Mesendoderm (in vitro differentiated cells): ENCODE results near the gene PANK2.

Experiments used
- DNase-seq: peaks from one replicate; pipeline ENCODE4 v3.0.0; 2013
- H2AK5ac ChIP-seq: 2 replicates; pipeline ENCODE4 v1.6.1; 2013; ENCODE audit warnings: low read length, inconsistent platforms
- H2BK120ac ChIP-seq: 2 replicates; pipeline ENCODE4 v1.6.1; 2013; ENCODE audit warnings: low read depth, mild to moderate bottlenecking, low read length, moderate library complexity, mixed read lengths
- H2BK15ac ChIP-seq: replicated peaks from 2 replicates; pipeline ENCODE4 v1.6.1; 2013; ENCODE audit warnings: low read depth, mild to moderate bottlenecking, moderate library complexity
- H2BK5ac ChIP-seq: 2 replicates; pipeline ENCODE4 v1.6.1; 2013; ENCODE audit warnings: low read length, inconsistent platforms
- H3K18ac ChIP-seq: 2 replicates; pipeline ENCODE4 v1.6.1; 2013; ENCODE audit warnings: mild to moderate bottlenecking, low read length, mixed read lengths
- H3K23ac ChIP-seq: one replicate; pipeline ENCODE4 v1.6.1; 2013; ENCODE audit warnings: low read length
- H3K27ac ChIP-seq: 2 replicates; pipeline ENCODE4 v1.5.1; 2013; ENCODE audit warnings: low read depth, mild to moderate bottlenecking, inconsistent platforms, low read length, moderate library complexity
- H3K27me3 ChIP-seq: 2 replicates; pipeline ENCODE4 v1.6.1; 2013; ENCODE audit warnings: low read length, control low read depth, mild to moderate bottlenecking, inconsistent platforms; ENCODE audit not compliant: insufficient read depth, poor library complexity
- H3K36me3 ChIP-seq: 2 replicates; pipeline ENCODE4 v1.6.1; 2013; ENCODE audit warnings: low read length, inconsistent platforms; ENCODE audit not compliant: control insufficient read depth, insufficient read depth
- H3K4ac ChIP-seq: one replicate; pipeline ENCODE4 v1.6.1; 2013; ENCODE audit warnings: low read depth, mild to moderate bottlenecking, low read length, moderate library complexity
- H3K4me1 ChIP-seq: 2 replicates; pipeline ENCODE4 v1.6.1; 2013; ENCODE audit warnings: low read depth, low read length, inconsistent platforms; ENCODE audit not compliant: control insufficient read depth
- H3K4me2 ChIP-seq: 2 replicates; pipeline ENCODE4 v1.6.1; 2013; ENCODE audit warnings: low read length
- H3K4me3 ChIP-seq: 2 replicates; pipeline ENCODE4 v1.5.1; 2013; ENCODE audit warnings: mild to moderate bottlenecking, low read length
- H3K56ac ChIP-seq: one replicate; pipeline ENCODE4 v1.6.1; 2013; ENCODE audit warnings: low read length
- H3K79me1 ChIP-seq: 2 replicates; pipeline ENCODE4 v1.6.1; 2013; ENCODE audit warnings: low read length, inconsistent platforms
- H3K79me2 ChIP-seq: 2 replicates; pipeline ENCODE4 v1.6.1; 2013; ENCODE audit warnings: mild to moderate bottlenecking, low read length; ENCODE audit not compliant: control insufficient read depth, insufficient read depth
- H3K9ac ChIP-seq: 2 replicates; pipeline ENCODE4 v1.6.1; 2013; ENCODE audit warnings: low read length, inconsistent platforms
- H4K5ac ChIP-seq: one replicate; pipeline ENCODE4 v1.6.1; 2013; ENCODE audit warnings: low read length
- H4K8ac ChIP-seq: one replicate; pipeline ENCODE4 v1.6.1; 2013; ENCODE audit warnings: low read depth, mild to moderate bottlenecking, control low read depth, low read length, moderate library complexity
- WGBS: extraction: QIAGEN DNeasy Blood & Tissue Kit; methylation state at CpG from one replicate; pipeline ENCODE4 v1.1.7; 2013; ENCODE audit warnings: low lambda C conversion rate, missing lambda C conversion rate; ENCODE audit not compliant: insufficient coverage; ENCODE audit errors: extremely low coverage; 5-methylcytosine and 5-hydroxymethylcytosine counted together

Gene PANK2

DNA sequence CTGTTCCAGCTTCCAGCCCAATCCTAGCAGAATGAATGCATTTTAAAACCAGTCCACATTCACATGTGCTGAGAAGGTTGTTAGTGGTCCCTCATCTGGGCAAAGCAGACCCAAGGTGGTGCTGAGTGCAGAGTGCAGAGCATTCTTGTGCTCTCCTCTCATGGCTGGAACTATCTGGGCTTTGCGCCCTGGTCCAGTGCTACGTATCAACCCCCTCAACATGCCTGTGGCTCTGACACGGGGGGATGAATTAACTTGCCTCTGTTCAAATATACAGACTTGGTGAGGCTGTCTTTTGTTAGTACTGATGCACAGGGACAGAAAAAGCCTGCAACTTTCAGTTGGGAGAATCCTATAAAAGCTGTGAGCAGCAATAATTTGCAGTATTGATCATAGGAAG, 42.5 kb downstream of the PANK2 start:
- H2BK15ac ChIP-seq: no peak overlapping the region
- peaks cover 5% of the 10 kb centered on the region for H3K36me3 ChIP-seq
- H3K79me2 ChIP-seq: no peaks in the 10 kb centered on the region
- H3K23ac ChIP-seq: no peak overlapping the region
- H2BK120ac ChIP-seq: no peak overlapping the region
- no peak overlapping the region for H4K5ac ChIP-seq
- no peak overlapping the region for H3K27ac ChIP-seq
- H3K56ac ChIP-seq: no peak overlapping the region
- H3K4ac ChIP-seq: no peak overlapping the region
- H3K4me2 ChIP-seq: no peak overlapping the region
- H2AK5ac ChIP-seq: no peak overlapping the region
- no peak overlapping the region for H3K4me3 ChIP-seq
- WGBS: no CpG with 5 or more reads among the region's 3 CpGs
- no peak overlapping the region for H3K9ac ChIP-seq
- H3K4me1 ChIP-seq: no peaks in the 10 kb centered on the region
- no peaks in the 10 kb centered on the region for H3K79me1 ChIP-seq
- no peak overlapping the region for H3K18ac ChIP-seq
- DNase-seq: no peak
- no peak overlapping the region for H2BK5ac ChIP-seq
- H4K8ac ChIP-seq: no peak overlapping the region
- H3K27me3 ChIP-seq: no peaks in the 10 kb centered on the region

DNA sequence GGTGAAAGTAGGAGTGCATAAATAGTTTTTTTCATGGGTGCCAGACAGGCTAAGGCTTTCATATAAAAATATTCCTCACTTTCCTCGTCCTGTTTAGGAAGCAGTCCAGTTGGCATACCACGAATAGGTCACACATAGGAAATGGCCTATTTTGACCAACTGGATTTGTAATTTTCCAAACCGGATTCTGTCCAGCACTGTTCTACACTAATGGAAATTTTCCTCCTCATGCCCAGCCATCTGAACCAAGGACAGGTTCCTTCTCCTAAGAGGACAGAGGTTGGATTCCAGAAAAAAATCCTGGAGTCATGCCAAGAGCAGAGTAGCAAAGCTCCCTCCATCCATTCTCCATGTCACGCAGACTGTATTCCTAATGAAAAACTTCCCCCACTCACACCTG, 43.1 kb downstream of the PANK2 start:
- Histone ChIP-seq H3K79me1 (no peaks in the 10 kb centered on the region), H3K27me3 (no peaks in the 10 kb centered on the region), H2BK5ac (no peak overlapping the region), H3K23ac (no peak overlapping the region), H3K4me2 (no peak overlapping the region), H3K4ac (no peak overlapping the region), H2AK5ac (no peak overlapping the region), H3K56ac (no peak overlapping the region), H3K36me3 (peaks cover 5% of the 10 kb centered on the region), H2BK120ac (no peak overlapping the region), H2BK15ac (no peak overlapping the region), H3K9ac (no peak overlapping the region), H4K8ac (no peak overlapping the region), H3K79me2 (no peaks in the 10 kb centered on the region), H3K27ac (no peak overlapping the region), H3K4me3 (no peak overlapping the region), H3K18ac (no peak overlapping the region), H3K4me1 (no peaks in the 10 kb centered on the region), H4K5ac (no peak overlapping the region)
- WGBS: no CpG with 5 or more reads among the region's 4 CpGs
- DNase-seq: no peak

DNA sequence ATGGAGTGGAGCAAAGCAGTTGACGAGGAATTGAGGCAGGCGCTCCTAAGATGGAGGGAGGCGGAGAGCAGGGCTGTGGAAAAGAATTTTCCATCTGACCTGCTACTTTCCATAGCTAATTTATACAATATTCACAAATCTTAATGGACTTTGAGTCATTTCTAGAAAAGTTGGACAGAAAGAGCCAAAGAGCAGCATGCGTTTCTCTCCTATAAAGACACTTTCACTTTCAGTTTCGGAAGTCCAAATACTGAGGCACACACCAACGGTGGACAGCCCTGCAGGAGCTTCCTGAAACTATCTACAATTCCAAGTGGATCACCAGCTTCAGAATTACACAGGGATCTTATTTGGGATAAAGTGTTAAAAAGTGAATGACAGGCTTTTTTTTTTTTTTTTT, 43.5 kb downstream of the PANK2 start:
- Histone ChIP-seq H3K27me3 (no peaks in the 10 kb centered on the region), H3K4me3 (no peak overlapping the region), H3K9ac (no peak overlapping the region)

DNA sequence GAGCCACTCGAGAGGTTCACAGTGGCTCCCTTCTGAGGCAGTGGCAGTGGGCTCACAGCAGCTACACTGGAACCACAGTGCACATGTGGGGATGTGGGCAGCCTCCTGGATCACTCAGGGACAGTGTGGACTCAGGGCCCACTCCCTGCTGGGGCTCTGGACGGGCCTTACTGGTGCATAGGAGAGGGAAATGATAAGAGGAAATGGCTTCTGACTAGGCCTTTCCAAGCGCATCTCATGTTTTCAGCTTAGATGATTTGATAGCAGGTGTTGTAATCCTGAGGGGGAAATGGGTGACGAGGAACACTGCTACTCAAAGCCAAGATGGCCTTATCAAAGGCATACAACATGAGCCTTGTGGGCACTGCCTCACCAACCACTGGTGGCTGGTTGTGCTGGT, 44.0 kb downstream of the PANK2 start:
- no peak overlapping the region for H4K5ac ChIP-seq
- H3K4me3 ChIP-seq: no peak overlapping the region
- H3K4ac ChIP-seq: no peak overlapping the region
- H3K36me3 ChIP-seq: peaks cover 5% of the 10 kb centered on the region
- no peaks in the 10 kb centered on the region for H3K79me2 ChIP-seq
- H3K27me3 ChIP-seq: no peaks in the 10 kb centered on the region
- H2BK5ac ChIP-seq: no peak overlapping the region
- no peak overlapping the region for H3K23ac ChIP-seq
- no peak overlapping the region for H4K8ac ChIP-seq
- DNase-seq: no peak
- H3K27ac ChIP-seq: no peak overlapping the region
- H2BK15ac ChIP-seq: no peak overlapping the region
- H3K79me1 ChIP-seq: no peaks in the 10 kb centered on the region
- no peaks in the 10 kb centered on the region for H3K4me1 ChIP-seq
- H2BK120ac ChIP-seq: no peak overlapping the region
- H2AK5ac ChIP-seq: no peak overlapping the region
- H3K18ac ChIP-seq: no peak overlapping the region
- H3K56ac ChIP-seq: no peak overlapping the region
- WGBS: no CpG with 5 or more reads among the region's 4 CpGs
- no peak overlapping the region for H3K9ac ChIP-seq
- no peak overlapping the region for H3K4me2 ChIP-seq

More for the DNA sequence above, 43.5 kb downstream of the PANK2 start:
- Histone ChIP-seq H3K27ac (no peak overlapping the region), H2BK5ac (no peak overlapping the region), H3K79me2 (no peaks in the 10 kb centered on the region), H3K79me1 (no peaks in the 10 kb centered on the region), H2BK15ac (no peak overlapping the region), H3K4ac (no peak overlapping the region), H3K4me1 (no peaks in the 10 kb centered on the region), H3K36me3 (peaks cover 5% of the 10 kb centered on the region), H4K5ac (no peak overlapping the region), H3K56ac (no peak overlapping the region), H4K8ac (no peak overlapping the region), H3K18ac (no peak overlapping the region), H3K4me2 (no peak overlapping the region), H2BK120ac (no peak overlapping the region), H3K23ac (no peak overlapping the region), H2AK5ac (no peak overlapping the region)
- DNase-seq: no peak
- no CpG with 5 or more reads among the region's 6 CpGs for WGBS

DNA sequence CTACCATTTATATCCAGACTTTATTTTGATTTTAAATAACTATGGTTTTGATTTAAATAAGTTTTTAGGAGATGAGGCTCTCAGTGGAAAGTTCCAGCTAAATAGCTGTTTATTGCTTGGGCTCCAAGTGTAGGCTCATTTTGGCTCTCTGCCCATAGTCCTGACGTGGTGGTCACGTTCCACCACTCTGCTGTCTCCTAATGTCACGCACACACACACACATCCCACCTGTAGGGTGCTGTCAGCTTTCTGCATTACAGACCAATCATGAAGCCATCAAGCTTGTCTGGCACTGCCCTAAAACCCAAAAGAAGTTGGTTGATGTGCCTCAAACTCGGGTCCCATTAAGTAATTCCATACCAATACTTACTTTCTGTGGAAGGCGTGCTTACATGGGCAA, 45.4 kb downstream of the PANK2 start:
- no peak overlapping the region for H4K5ac ChIP-seq
- DNase-seq: no peak
- no peaks in the 10 kb centered on the region for H3K79me1 ChIP-seq
- no peaks in the 10 kb centered on the region for H3K79me2 ChIP-seq
- H3K9ac ChIP-seq: no peak overlapping the region
- H3K4me2 ChIP-seq: no peak overlapping the region
- no peaks in the 10 kb centered on the region for H3K4me1 ChIP-seq
- no peak overlapping the region for H2BK5ac ChIP-seq
- H3K56ac ChIP-seq: no peak overlapping the region
- H3K27me3 ChIP-seq: no peaks in the 10 kb centered on the region
- H3K18ac ChIP-seq: no peak overlapping the region
- H3K27ac ChIP-seq: no peak overlapping the region
- no peak overlapping the region for H3K4ac ChIP-seq
- no peak overlapping the region for H4K8ac ChIP-seq
- peaks cover 5% of the 10 kb centered on the region for H3K36me3 ChIP-seq
- H3K23ac ChIP-seq: no peak overlapping the region
- H2AK5ac ChIP-seq: no peak overlapping the region
- H3K4me3 ChIP-seq: no peak overlapping the region
- no peak overlapping the region for H2BK120ac ChIP-seq
- no CpG with 5 or more reads among the region's 5 CpGs for WGBS
- H2BK15ac ChIP-seq: no peak overlapping the region

DNA sequence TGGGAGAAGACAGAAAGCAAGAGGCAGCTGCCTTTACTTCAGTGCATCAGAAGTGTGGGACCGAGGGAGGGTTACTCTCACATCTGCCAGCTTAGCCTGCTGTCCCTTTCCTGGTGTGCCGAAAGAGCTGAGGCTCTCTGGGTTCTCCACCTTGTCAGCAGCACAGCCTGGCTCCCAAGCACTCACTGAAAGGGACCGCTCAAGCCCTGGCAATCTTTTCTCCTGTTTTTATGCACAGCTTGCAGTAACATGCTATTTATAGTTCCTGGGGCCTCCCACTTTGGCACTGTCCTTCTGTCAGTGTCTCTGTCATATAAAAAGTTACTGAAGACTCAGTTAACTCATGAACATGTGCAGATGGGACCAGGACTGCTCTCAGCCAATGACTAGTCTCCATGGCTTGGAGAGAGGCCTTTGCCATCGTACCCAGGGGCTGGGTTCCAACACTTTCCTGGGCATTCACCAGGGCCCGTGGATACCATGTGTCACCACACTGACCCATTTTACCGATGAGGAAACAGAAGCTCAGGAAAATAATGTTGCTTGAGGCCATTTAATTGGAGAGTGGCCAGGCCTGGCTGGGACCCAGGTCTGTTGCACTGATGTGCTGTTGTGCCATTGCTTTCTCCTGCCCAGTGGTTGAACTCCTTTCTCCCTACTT, 46.2 kb downstream of the PANK2 start:
- Histone ChIP-seq H3K4ac (no peak overlapping the region), H4K8ac (no peak overlapping the region), H4K5ac (no peak overlapping the region), H3K4me2 (no peak overlapping the region), H3K23ac (no peak overlapping the region), H3K4me1 (no peaks in the 10 kb centered on the region), H3K79me1 (no peaks in the 10 kb centered on the region), H2BK120ac (no peak overlapping the region), H2AK5ac (no peak overlapping the region), H3K56ac (no peak overlapping the region), H3K9ac (no peak overlapping the region), H3K27me3 (no peaks in the 10 kb centered on the region), H3K4me3 (no peak overlapping the region), H2BK15ac (no peak overlapping the region), H3K36me3 (peaks cover 5% of the 10 kb centered on the region), H3K79me2 (no peaks in the 10 kb centered on the region), H3K27ac (no peak overlapping the region), H2BK5ac (no peak overlapping the region), H3K18ac (no peak overlapping the region)
- no peak for DNase-seq
- no CpG with 5 or more reads among the region's 6 CpGs for WGBS
